ENCODE data around the gene ZYG11B.
"Not testable (repeated sequence)": the region's sequence is repeated elsewhere in the genome, so short reads cannot be mapped to it uniquely, and the experiment has no call there.

The ZYG11B gene

GRCh38 chr1:52869727-52870126, 143.5 kb downstream of the ZYG11B start:
- H3K4me1 ChIP-seq (ENCODE audit: control insufficient read depth, insufficient read depth, low read length, poor library complexity, severe bottlenecking); DNase-seq; H3K4me3 ChIP-seq (ENCODE audit: insufficient read depth, low read depth, low read length, poor library complexity, severe bottlenecking); H3K36me3 ChIP-seq (ENCODE audit: control insufficient read depth, insufficient read depth, low read length); H3K27ac ChIP-seq (ENCODE audit: insufficient read depth, low read length, poor library complexity, severe bottlenecking); H3K27me3 ChIP-seq (replicated peaks; ENCODE audit: control insufficient read depth, insufficient read depth, low read length, poor library complexity, severe bottlenecking); H3K9me3 ChIP-seq (ENCODE audit: control insufficient read depth, low read length): not testable (repeated sequence)

GRCh38 chr1:52876843-52877242, 150.6 kb downstream of the ZYG11B start:
- Histone ChIP-seq H3K27me3 (replicated peaks; ENCODE audit: control insufficient read depth, insufficient read depth, low read length, poor library complexity, severe bottlenecking) (no peaks in the 10 kb centered on the region), H3K27ac (ENCODE audit: insufficient read depth, low read length, poor library complexity, severe bottlenecking) (no peak overlapping the region), H3K36me3 (ENCODE audit: control insufficient read depth, insufficient read depth, low read length) (no peaks in the 10 kb centered on the region), H3K4me3 (ENCODE audit: insufficient read depth, low read depth, low read length, poor library complexity, severe bottlenecking) (no peak overlapping the region), H3K4me1 (ENCODE audit: control insufficient read depth, insufficient read depth, low read length, poor library complexity, severe bottlenecking) (no peaks in the 10 kb centered on the region), H3K9me3 (ENCODE audit: control insufficient read depth, low read length) (no peaks in the 10 kb centered on the region)
- DNase-seq, result no peak
